Cardiac fibroblast (primary cell): Measurements from ENCODE around the gene IFI27L2.
A peak's percentile ranks its signal among the peaks of the same experiment; 100 is the strongest.

ENCODE experiments used
- DNase-seq, 2 donors: peaks; one replicate each; pipeline versions ENCODE4 v3.0.0 to v3.0.0-alpha.2; 2010; ENCODE audit warnings: low read depth in 2 of 2
- H3K4me3 ChIP-seq, 2 donors: replicated peaks in 1 of 2; 1 replicate in 1 of 2; 2 replicates in 1 of 2; pipeline ENCODE4 v1.5.1; 2011; ENCODE audit warnings: low read depth in 2 of 2, low read length in 2 of 2, mild to moderate bottlenecking in 2 of 2, moderate library complexity in 1 of 2
- CTCF ChIP-seq: IDR thresholded peaks from one replicate; pipeline ENCODE4 v1.5.1; 2011; ENCODE audit warnings: low read depth, mild to moderate bottlenecking, low read length, inconsistent platforms

IFI27L2 gene, protein sequence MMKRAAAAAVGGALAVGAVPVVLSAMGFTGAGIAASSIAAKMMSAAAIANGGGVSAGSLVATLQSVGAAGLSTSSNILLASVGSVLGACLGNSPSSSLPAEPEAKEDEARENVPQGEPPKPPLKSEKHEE

GRCh38 chr14:94129111-94129757 lies at the start of gene IFI27L2:
TSS of gene IFI27L2 (minus strand) at chr14:94129604. CDS start at chr14:94129564, 40 bp downstream.
- peak; percentile 79 to 91 for DNase-seq
- no peak for TF ChIP-seq CTCF
- peak within 1 kb of the TSS; percentile 60 to 63 for H3K4me3 ChIP-seq

DNA sequence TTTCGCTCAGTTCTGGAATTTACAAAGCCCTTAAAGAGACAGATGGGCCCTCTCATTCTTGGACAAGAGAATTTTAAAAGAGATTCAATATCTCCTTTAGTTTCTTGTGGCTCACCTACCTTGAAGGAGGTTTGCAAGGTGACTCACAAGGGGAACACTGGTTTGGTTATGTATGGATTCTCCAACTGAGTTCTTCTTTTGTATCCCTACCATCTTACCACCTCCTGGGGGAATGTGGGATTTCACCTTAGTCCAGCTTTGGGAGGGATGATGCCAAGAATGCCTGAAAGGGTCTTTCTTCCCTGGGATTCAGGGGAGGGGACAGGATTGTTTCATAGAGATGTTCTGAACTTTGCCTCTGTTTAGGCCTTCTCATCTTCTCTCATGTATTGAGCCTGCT lies 48.4 kb upstream of the IFI27L2 start:
- TF ChIP-seq CTCF, result no peak
- DNase-seq, result no peak
- no peak overlapping the region for H3K4me3 ChIP-seq

DNA sequence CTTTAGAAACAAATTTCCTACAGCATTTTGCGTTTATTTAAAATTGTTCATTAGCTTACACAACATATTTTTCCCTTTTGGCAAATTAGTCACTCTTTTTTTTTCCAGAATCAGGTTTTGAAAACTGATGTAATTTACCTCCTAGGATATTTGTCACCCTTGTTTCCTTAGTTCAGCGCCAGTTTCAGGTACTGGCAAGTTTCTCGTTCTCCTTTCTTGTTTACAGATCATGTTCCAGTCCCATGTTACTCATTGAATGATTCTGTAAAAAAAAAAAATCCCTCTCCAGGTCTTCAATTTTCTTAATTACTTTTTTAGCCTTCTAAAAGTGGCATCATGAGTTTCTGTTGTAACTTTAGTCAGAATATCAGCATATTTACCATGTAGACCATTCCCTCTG lies 47.4 kb upstream of the IFI27L2 start:
- no peak for TF ChIP-seq CTCF
- no peak for DNase-seq

DNA sequence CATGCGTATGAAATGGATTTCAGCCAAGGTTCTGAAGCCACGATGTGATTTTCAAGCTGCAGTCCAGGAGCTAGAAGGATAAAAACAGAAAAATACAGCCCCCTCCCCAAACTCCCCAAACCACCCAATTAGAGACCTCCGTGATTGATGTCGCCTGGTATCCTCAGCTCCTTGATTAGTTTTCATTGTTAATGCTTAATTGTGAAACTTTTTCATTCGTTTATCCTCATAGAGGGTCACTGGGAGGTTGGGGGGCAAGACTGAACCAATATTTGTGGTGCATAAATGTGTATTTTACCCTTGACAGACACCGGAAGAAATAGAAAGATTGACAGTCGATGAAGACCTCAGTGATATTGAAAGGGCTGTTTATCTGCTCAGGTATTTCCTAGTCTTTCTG lies 46.3 kb upstream of the IFI27L2 start:
- no peak for DNase-seq
- TF ChIP-seq CTCF, result no peak
- H3K4me3 ChIP-seq, result no peak overlapping the region

More for the DNA sequence above, 47.4 kb upstream of the IFI27L2 start:
- no peak overlapping the region for H3K4me3 ChIP-seq

DNA sequence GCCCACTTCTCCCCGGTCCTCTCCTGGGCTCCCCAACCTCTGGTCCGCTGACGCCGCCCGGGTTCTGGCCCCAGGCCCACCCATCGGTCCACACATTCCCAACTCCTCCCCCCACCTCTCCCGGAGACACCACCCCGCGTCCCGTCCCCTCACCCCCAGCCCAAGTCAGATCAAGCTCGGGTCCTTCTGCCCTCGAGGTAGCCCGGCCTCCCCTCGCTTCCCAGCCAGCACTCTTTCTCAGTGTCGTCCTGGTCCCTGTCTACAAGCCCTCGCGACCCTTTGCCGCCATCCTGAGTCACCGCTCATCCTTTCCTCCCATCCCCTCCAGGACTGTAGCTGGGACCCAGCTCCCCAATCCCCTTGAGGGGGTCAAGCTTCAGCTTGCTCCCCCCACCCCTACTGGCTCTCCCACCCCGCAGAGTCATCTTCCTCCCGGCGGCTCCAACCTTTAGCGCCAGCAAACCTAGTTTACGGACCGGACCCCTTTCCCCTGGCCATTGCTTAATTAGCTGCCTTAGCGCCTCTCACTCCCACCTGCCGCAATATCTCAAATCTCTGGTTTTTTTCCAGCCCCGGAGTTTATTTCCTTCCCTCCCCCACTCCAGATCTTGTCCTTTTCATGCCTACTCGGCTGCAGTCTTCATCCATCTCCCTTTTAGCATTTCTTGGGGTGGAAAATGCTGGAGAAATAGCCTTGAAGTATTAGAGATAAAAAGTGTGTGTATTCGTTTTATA lies 45.8 kb upstream of the IFI27L2 start:
- H3K4me3 ChIP-seq, result peak overlapping the region in 1 of 2 donors; percentile 29
- no peak for DNase-seq
- TF ChIP-seq CTCF, result no peak

DNA sequence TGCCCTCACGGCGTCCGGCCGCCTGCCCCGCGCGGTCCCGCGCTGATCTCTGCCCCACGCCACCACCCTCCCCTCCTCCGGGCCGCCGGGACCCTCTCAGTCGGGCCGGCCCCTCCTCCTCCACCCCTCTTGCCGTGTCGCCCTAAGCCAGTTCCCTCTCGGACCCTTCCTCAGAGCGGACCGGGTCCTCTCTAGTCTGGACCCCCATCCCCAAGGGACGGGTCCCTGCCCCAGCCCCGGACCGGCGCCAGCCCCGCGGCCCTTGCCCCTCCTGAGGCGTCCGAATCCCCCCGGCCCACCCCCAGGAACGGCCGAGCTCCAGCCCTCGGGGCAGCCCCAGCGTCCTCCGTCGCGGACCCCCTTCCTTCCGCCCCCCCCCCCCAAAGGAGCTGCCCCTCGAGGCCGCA lies 45.2 kb upstream of the IFI27L2 start:
- H3K4me3 ChIP-seq, result peak overlapping the region; percentile 29 to 40
- DNase-seq, result no peak

More for the DNA sequence above, 45.2 kb upstream of the IFI27L2 start:
- TF ChIP-seq CTCF, result no peak
